NCI-H146 (cell line): ENCODE results near the gene PALLD.

ENCODE experiments used
- DNase-seq: peaks from one replicate; lab custom pipeline; 2025; lab: John Stamatoyannopoulos, UW

PALLD gene

GRCh38 chr4:168592676-168593075, 95.8 kb downstream of the PALLD start:
- DNase-seq = no peak

DNA sequence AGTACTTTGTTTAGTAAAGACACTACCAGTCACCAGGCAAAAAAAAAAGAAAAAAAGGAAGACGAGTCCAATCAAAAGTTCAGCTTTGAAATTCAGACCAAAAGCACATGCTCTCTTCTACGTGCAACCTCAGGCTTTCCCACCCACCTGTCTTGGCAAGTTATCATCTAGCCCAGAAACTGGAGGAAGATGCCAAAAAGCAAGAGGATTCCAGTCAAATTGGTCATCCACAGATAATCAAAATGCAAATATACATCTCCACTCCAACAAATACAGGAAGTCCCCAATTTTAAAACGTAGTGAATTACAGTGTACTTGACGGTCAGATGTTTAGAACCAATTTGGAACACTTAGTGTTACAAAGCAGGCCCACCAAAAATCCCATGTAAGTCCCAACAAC, 96.5 kb downstream of the PALLD start:
- no peak for DNase-seq

- DNase-seq = no peak
These were observed 97.3 kb downstream of the PALLD start for GRCh38 chr4:168594121-168594520.

GRCh38 chr4:168598191-168598590, 101.3 kb downstream of the PALLD start:
- no peak for DNase-seq

DNA sequence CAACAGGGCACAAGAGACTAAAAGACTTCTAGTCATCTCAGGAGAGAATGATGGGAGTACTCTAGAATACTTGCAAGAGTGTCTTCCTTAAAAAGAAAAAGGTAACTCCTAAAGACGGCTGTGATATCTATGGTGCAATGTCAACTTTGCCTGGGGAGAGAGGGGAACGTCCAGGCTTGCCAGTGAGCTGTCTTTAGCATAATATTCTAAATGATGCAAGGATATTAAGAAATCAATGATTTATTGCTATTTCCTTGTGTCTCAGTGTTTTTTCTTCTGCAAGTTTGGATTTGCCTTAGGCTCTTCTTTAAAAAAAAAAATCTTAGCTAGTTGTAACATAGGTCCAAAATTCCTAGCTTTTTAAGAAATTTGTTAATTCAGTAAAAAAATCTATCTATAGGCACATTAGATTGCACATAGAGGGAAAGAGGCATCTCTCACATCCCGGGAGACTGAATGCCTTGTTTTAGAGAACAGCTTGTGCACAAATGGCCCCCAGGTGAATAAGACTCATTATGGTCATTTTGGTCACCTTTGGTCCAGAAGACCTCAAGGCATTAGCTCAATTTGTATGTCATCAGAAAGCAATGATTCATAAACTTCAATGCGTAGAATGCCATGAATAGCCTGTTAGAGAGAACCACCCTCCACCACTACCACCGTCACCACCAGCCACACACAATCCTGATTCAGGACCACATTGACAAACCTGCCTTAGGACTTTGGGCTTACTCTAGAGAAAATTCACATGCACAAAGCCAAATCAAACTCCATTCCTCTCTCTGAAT, 104.1 kb downstream of the PALLD start:
- DNase-seq = no peak

DNA sequence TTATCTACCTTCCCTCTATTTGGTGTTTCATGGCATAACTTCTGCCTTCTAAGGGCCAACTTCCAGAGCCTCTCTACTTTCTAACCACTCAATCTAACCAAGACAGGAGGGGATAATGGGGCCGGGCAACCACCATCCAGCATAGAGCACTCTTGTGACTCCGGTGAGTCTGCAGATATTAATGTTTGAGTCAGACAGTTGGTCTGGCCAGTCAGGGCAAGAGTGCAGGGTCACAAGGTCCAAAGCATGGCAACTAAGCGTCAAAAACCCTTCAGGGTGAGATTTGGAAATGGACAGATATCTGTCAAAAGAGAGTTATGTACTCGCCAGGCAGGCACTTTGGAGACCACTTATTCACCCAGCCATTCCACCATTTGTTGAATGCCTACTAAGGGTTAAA, 105.0 kb downstream of the PALLD start:
- DNase-seq = no peak

- no peak for DNase-seq
These were observed 107.9 kb downstream of the PALLD start for GRCh38 chr4:168604496-168605373.

- DNase-seq = no peak
These were observed 108.6 kb downstream of the PALLD start for GRCh38 chr4:168605411-168605810.

GRCh38 chr4:168607215-168607614, 110.4 kb downstream of the PALLD start:
- DNase-seq = no peak

DNA sequence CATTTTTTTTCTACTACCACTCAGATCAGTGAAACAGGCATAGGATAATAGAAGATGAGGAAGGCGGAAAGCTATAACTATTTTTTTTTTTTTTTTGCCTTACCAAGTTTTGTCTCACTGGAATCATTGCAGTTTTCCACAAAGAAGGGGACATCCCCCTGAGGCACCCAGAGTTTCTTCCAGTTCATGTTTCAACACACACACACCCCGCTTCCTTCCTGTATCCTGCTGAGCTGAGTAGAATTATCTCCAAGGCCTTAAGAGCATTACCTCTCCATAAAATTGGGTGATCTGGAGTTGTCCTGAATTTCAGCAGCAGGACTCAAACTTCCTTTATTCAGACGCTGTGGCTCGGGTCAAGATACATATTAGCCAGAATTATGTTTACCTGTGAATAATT, 111.9 kb downstream of the PALLD start:
- DNase-seq = no peak

GRCh38 chr4:168609369-168609768, 112.5 kb downstream of the PALLD start:
- no peak for DNase-seq

DNA sequence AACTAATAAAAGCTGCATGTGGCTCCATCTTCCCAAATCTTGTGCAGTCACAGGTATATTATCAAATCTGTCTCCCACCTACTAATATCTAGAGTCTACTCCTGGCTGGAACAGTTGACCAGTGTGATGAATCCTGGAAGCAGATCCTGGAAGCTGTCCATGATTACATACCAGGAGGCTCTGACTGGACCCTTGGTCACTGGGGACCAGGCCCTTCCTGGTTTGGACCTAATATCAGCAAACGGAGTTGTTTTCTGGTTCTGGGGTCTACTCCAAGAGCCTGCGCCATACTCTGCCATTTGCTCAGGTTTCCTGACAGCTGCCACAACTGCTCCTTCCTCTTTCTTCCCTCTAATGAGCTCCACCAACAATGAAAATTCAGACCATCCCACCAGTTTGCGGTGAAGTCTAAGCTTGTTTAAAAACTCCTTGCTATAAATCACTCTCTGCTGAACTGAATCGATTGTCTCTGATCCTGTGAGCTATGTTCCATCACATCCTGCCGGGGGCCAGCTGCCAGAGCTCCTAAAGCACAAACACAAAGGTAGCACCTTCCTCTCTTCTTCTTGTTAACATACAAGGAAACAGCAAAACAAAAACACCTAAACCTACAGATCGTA, 114.2 kb downstream of the PALLD start:
- DNase-seq = no peak

GRCh38 chr4:168612450-168613135, 115.7 kb downstream of the PALLD start:
- DNase-seq = no peak

DNA sequence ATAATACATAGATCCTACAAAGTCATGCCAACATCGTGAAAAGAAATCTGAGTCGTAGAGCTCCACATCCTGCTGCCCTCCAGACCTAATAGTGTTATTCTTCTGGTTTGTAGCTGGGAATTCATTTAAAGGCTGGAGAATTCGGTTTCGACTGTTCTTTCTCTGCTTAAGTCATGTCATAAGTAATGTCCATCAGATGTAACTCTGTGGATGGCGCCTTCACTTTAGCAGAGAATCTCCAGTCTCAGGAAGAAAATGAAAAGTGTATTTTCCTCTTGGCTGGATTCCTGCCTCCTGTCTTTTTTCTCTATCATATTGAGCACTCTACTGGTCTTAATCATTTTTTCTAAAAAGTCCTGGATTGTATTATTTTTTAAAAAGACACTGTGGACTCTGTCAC, 117.0 kb downstream of the PALLD start:
- no peak for DNase-seq

GRCh38 chr4:168614281-168615057, 117.6 kb downstream of the PALLD start:
- DNase-seq = no peak

DNA sequence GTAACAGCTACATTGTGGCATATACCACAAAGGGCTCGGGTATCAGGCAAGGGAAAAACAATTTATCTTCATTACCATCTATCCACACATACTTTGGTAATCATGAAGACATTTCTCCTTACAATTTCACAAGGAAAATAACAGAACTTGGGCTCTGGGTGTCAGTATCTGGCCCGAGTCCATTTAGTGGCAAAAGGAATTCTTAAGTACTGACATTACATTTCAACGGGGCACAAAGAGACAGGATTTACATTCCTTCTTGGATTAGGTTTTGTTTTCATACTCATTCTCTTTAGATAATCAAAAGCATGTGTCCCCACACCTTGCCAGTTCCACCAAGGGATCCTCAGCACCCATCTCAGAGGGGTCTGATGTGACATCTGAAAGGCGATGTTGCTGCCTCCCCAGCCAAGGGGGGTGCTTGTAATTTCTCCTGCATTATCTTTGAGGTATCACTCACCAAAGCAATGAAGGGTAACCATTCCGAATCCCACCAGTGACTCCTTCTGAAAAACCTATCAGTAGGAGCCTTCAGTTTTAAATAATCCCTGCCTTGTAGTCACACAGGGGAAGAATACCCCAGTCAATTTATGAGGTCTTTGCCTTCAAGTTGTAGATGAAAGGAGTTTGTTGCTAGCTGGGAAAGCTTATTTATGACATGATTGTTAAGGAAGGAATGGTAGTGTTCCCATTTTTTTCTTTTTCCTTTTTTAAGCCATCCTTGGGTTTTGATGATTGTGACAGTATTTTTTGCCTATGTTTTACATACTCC, 118.6 kb downstream of the PALLD start:
- no peak for DNase-seq

DNA sequence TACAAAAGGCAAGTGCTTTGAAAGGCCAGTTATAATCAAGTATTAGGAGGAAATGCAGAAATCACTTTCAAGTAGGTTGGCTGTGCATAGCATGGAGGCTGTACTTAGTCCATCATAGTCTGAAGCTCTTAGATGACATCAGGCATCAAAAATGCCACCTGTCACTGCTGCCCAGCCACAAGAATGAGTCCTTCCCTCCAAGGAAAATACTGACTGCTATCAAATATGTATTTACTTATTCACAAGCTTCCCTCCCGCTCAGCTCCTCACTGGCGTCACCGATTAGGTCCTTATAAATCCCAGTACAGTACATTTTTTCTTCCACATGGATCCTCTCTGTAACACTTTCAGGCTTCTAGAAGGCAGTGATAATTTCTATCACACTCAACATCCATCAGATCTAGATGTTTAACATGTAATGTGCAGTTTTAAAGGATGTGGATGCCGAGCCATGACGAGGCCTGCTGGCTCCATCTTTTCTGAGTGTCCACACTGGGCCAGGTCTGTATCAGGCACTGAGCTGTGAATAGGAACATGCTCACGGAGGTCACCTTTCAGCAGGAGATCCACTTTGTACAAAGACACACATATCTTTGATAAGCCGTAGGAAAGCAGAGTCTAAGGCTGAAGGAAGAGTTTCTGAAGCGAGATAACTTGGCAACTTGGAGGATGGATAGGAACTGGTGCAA, 121.9 kb downstream of the PALLD start:
- DNase-seq = no peak

DNA sequence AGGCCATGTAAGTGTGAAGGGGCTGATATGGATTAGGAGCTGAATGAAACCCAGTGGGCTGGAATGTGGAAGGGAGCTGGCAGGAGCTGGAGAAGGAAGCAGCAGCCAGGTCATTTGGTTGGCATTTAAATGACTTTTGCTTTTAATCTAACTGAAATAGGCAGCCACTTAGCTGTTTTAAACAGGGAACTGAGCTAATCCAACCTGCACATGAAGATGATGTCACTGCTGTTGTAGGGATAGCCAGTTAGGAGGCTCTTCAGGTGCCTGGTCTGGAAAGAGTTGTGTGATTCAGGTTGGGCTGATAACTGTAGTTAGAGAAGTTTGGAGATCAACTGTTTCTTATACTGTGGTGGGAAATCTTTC, 122.4 kb downstream of the PALLD start:
- DNase-seq = no peak

GRCh38 chr4:168621806-168622589, 125.1 kb downstream of the PALLD start:
- DNase-seq = no peak
